Dermis microvascular lymphatic vessel endothelial cell (primary cell): ENCODE results near the gene DCTN4. TPM values are rescaled to one million over a fixed set of nuclear protein-coding genes. Genes with fewer than 3 reads are reported as not detected.

ENCODE experiments used
- DNase-seq, 2 donors: peaks; one replicate each; pipeline versions ENCODE4 v3.0.0 to v3.0.0-alpha.2; 2010; ENCODE audit warnings: low read depth in 2 of 2
- total RNA-seq: library from RNA; depleted of rRNA; stranded (reverse); fragments of >200 nt; gene quantifications from 2 replicates; pipeline ENCODE4 v1.2.1, GENCODE V29; 2014

Gene DCTN4
- total RNA-seq, 1 donor from 2014 or later: 23.9 TPM

DNA sequence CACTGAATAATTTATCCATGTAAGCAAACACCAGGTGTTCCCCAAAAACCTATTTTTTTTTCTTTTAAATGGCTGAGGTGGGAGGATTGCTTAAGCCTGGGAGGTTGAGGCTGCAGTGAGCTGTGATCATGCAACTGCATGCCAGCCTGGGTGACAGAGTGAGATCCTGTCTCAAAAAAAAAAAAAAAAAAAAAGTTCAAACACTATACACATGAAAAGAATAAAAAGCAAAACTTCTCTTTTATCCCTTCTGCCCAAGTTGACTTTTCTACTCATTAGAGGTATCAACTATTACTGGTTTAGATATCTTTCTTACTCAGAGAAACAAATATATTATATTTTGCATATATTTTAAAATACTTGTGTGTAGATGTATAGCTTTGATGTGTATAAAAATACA, 17.8 kb downstream of the DCTN4 start:
- no peak for DNase-seq

DNA sequence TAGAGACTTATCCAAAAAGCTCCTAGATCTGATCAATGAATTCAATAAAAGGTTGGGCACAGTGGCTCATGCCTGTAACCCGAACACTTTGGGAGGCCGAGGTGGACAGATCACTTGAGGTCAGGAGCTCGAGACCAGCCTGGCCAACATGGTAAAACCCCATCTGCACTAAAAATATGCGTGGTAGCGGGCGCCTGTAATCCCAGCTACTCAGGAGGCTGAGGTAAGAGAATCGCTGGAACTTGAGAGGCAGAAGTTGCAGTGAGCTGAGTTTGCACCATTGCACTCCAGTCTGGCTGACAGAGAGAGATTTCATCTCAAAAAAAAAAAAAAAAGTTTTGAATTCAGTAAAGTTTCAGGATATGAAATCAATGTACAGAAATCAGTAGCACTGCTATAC, 20.0 kb downstream of the DCTN4 start:
- no peak for DNase-seq

DNA sequence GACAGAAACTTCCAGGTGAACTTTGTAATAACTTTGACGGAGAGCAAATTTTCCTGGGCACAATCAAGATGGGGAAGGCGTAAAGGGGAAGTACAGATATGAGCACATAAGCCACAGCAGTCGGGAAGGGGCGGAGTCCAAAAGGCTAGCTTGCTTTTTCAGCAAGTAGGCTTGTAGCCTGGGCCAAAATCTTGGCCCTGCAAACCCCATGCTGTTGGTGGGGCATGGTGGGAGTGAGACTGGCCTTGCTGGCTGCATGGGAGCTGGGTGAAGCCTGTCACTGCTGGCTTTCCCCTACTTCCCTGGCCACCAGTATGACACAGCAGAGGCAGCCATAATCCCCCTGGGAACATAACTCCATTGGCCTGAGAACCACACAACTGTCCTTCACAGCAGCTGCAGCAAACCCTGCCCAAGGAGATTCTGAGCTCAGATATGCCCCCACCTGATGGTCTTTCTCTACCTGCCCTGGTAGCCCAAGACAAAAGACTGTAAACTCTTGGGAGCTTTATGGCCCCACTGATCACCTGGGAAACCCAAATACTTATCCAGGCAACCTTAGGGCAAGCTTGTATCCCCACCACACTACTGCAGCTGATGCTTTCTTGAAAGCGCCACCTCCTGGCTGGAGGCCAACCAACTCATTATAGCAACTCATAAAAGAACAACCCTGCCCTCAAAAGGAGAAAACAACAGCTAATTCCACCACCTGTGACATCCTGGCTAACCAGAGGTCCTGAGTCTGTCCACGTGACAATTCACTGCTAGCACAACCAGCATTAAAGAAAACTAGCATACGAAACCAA, 24.0 kb downstream of the DCTN4 start:
- no peak for DNase-seq

DNA sequence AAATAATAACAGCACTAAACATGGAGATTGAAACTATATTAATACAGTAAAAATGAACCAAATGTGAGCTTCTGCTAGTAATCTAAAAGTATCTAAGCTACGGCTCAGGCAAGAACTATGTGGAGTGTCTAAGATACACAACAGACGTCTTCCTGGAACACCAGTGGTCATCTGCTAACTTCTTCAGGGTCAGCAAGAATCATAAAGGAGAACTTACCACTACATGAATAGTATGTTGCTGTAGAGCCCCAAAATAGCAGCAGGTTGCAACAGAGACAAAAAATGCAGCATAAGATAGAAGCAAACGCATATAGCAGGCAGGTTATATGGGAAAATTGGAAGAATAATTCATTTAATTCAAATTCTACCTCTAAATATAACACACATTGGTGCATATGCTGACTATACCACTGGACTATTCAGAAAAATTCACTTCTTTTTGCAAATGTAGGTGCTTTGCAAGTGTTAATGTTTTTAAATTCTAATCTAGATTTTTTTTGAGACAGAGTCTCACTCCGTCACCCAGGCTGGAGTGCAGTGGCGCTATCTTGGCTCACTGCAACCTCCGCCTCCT, 27.1 kb downstream of the DCTN4 start:
- no peak for DNase-seq

DNA sequence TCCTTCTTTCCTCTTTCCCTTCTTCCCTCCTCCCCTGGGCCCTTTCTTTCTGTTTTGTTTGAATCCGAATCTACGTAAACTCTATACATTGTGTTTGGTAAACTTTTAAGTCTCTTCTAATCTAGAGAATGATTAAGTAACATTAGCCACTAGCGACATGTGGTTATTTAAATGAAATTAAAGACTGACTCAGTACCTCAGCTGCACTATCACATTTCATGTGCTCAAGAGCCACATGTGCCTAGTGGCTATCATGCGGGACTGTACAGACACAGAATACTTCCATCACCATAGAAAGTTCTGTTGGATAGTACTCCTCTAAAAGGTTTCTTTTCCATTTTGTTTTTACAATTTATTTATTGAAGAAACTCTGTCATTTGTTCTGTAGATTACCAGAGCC, 29.0 kb downstream of the DCTN4 start:
- DNase-seq: no peak

DNA sequence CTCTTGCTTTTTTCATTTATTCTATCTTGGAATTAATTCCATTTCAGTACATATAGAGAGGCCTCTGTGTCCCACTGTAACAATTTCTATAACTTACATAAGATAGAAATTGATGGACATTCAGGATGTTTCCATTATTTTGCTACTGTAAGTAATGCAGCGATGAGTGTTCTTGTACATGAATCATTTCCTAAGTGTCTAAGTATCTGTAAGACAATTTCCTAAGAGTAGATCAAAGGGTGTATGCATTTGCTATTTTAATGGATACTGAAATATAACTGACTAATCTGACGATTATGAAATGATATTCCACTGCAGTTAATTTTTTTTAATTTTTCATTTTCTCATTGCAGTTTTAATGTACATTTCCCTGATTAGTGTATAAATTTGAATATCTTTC, 35.0 kb downstream of the DCTN4 start:
- DNase-seq: peak in 1 of 2 donors; percentile 14

DNA sequence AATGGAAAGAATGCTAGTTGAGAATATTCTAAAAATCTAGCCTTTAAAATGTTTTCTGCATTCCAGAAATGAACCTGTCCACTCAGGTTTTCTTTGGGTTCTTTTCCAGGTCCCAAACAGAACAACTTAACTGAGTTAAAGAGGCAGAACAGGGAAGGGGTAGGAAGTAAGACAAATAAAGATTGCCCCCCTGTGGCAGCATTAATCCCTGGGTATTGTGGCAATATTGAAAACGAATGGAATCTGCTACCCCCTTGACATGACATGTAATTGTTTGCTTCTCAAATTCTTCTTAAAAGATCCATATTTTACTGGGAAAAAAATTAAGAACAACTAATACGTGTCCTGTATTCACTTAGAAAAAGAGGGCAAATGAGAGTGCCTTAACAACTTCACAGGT, 48.7 kb downstream of the DCTN4 start:
- peak in 1 of 2 donors; percentile 30 for DNase-seq

DNA sequence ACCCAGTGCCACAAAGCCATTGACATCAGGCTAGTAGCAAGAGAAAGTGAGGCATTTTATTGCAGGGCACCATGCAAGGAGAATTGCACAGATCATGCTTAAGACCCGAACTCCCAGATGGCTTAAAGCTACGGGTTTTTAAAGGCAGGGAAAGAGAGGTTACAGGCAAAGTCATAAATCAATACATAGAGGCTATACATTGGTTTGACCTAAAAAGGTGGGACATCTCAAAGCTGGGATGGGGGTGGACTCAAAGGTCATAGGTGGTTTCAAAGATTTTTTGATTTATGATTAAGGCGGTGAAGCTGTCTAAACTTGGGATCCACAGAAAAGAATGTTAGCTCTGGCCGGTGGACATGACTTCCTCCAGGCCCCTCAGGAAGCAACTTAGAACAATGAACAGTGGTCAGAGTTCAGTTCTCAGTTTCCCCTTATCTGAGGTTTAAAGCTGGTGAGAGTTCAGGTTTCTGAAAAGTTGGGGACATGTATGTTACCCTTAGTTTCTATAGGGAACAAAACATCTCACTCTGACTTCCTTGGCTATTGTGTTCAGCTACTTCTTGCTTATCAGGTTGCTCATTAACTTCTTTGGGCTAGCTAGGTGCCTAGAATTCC, 51.9 kb downstream of the DCTN4 start:
- peak in 1 of 2 donors; percentile 72 for DNase-seq

DNA sequence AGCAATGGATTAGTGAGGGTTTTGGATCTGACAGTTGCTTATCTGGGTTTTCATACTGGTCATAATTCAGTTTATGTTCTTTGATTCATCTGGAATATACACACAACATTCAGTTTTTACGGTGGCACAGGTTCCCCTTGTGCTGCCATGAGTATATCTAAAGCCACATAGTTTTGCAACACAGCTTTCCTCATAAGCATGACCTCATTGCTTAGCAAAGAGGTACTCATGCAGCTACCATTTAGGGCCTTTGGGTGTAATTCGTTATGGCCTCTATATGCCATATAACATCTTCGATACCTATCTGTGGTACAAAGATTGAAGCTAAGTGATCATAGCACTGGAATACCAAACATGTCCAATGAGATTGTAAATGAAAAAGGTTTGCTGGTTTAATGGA, 55.1 kb downstream of the DCTN4 start:
- no peak for DNase-seq

DNA sequence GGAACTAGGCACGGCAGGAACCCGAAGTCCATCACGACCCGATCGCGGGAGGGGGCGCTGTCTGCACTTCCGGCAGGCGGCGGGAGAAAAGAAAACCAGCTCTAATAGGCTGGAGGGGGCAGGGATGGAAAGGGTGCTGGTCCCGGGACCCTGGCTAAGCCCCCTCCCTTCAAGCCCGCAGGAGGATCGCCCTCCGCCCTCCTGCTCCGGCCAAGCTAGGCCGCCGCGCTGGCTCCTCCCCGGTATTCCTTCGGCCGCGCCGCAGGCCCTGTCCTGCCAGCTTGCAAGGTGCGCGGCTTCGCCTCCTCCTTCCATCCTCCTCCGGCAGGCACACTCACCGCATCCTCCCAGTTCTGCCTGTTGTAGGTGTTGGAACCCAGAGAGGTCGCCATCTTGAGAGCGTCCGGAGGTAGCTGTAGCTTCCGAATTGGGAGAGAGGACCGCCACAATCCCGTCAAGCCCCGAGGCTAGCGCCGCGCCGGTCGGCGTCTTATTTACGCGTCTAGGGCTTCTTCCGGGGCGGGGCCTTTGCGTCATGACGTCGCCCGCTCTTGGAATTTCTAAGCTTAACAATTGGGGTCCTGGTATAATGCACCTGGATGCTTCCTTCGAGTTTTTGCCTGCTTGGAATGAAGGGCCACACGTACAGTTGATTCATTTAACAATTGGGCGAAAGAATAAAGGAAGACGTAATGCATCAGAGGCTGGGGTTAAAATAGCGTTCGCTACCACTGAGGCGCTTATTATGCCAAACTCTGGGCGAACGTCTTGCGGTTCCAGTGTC, 58.0 kb downstream of the DCTN4 start, which contains the start of gene RBM22:
TSS of gene RBM22 (minus strand) at position 469 of the 784 bp plus-strand sequence. CDS start at position 392, 77 bp downstream.
- DNase-seq: peak; percentile 71 to 91

DNA sequence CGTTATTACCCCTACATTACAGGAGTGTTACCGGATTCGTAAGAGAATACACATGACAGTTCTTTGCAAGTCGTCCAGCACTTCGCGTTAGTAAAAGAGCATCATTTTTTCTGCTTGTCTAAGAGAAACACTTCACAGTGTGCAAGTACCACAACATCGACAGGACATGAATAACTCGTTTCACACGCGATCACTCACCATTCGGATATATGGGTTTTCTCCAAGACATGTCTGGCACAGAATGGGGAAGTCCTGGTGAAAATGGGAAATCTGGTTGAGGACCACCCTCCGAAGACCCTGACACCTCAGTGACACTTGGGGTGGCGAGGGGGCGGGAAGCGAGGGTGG, 58.6 kb downstream of the DCTN4 start:
- no peak for DNase-seq

DNA sequence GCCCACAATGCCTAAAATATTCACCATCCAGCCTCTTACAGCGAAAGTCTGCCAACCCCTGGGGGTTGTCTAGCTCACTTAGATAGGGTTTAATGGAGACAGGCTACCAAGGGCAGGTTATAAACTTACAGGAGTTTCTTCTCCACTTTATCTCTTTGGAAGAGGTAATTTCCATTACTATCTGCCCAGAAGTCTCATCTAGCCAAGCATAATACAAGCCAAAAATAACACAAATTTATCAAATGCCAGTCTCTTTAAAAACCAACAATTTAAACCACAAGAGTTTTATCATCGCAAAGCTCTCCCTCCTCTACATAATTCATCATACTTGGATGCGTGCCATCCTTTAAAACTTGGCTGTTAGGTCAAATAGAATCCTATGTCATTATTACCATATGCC, 64.2 kb downstream of the DCTN4 start:
- no peak for DNase-seq

DNA sequence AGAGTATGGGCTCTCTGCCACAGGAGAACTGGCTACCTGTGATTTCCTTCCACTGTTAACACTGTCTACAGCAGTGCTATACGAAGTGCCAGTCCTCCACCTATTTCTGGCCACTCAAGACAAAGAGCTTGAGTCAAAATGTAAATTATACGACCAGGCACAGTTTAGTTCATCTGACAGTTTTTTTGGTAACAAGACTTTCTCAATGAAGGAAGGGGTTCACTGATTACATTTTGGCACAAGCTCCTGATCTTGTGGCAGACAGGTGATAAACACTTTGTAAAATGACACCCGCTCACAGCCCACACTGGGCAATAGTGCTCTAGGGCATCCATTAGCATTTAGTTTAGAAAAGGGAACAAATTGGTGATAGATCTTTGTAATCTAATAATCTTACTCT, 66.5 kb downstream of the DCTN4 start:
- DNase-seq: no peak

DNA sequence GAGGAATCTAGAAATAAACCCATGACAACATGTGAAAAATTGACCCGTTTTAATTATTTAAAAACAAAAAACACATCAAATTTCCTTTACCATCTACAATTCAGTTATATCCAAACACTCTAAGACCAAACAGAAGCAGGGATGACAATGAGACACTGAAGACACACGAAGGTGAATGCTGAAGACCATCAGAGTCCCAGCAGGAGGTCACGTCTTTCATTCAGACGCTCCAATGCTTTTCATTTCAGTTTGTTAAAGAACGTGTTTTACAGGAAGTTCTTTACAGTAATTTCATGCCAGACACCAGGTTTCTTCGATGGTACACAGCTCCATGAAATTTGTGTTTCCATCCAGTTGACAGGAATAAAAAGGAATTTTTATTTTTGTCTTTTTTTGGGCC, 68.1 kb downstream of the DCTN4 start:
- DNase-seq: no peak

DNA sequence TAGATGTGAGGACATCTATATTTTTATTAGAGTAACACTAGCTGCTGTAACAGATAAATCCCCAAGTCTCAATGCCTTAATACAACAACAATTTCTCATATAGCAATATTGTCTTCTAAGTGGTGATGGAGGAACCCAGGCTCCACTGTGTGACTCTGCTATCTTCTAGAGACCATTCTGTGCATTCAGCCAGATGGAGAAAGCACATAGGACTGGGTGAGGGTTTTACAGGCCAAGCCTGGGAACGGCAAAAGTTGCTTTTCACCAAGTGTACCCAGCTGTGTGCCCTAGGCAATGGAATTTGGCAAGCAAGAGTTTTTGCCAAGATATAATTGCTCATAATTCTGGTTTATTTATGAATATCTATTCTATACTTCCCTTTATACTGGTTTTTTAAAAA, 69.7 kb downstream of the DCTN4 start:
- no peak for DNase-seq

DNA sequence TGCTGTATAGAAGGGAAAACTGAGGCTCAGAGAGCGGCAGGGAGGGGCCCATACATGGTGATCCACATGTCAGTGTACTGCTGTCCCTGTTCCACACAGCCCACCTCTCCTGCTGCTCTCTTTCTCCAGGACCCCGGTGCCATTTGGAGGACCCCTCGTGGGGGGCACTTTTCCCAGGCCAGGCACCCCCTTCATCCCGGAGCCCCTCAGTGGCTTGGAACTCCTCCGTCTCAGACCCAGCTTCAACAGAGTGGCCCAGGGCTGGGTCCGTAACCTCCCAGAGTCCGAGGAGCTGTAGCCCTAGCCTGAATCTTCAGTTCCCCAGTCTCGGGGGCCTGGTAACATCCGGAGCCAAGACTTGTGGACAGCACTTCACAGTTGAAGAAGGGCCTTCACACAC, 82.2 kb downstream of the DCTN4 start:
- no peak for DNase-seq

DNA sequence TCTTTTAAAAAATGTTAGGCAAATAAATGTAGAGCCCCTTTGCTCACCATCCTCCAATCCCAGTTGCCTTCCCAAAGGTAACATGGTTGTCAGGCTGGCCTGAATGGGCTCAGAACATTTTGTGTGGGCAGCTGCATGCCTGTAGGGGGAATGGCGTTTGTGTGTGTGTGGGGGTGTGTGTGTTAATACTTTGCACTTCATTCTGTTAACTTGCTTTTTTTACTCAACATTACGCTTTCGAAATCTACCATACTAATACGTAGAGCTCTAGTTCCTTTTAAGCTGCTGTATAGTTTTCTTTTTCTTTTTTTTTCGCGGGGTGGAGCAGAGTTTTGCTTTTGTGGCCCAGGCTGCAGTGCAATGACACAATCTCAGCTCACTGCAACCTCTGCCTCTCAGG, 83.7 kb downstream of the DCTN4 start:
- DNase-seq: no peak

DNA sequence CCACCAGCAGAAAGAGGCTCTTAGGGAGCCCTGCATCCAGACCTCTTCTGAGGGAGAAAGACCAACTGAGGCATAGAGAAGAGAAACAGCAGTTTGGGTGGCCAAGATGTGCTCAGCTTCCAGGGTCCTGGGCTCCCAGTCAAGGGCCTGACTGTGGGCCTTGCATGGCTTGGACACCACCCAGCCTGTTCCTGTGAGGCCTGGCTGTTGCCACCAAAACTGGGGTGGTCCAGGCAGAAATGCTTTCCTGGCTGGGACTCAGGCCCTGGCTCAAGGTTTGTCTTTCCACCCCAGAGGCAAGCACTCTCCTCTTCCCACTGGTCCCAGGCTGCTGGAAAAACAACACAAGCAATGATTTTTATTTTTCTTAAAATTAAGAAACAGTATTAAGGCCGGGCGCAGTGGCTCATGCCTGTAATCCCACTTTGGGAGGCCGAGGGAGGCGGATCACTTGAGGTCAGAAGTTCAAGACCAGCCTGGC, 84.4 kb downstream of the DCTN4 start:
- DNase-seq: no peak

DNA sequence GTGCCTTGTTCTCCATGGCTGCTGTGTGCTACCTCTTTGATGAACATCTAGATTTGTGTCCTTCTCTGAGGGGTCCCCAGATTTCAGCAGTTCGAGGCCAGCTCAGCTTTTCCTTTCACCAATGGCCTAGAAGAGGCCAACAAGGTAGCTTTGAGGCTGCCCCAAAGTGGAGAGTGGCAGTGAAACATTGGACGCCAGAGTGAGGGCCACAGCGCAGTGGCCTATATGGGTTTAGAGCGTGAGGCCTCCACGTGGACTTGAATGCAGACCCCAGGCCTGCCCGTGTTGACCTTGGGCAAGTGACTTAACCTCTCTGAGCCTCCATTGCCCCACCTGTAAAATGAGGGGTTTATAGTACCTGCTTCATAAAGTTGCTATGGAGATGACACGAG, 85.9 kb downstream of the DCTN4 start:
- no peak for DNase-seq

DNA sequence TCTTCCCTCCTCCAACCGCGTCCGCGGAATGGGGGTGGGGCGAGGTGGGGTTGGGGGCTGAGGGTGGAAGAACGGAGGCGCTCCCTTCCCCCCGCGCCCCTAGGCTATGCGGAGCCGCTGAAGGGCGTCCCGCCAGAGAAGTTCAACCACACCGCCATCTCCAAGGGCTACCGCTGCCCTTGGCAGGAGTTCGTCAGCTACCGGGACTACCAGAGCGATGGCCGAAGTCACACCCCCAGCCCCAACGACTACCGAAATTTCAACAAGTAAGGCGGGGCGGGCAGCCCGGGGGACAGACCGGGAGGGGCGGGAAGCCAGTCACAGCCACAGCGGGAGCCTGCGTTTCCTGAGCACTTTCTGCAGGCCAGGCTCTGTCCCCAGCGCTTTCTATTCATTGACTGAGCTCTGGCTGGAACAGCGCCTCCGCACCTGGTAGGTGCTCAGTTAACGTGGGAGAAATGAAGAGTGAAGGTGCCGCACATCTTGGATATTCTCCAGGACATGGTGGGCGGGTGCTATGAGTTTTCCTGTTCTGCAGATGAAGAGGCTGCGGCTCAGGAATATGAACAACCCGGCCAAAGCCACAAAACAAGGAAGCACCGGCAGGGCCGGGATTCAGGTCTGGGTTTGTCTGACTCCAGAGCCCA, 86.5 kb downstream of the DCTN4 start:
- peak; percentile 27 to 55 for DNase-seq

DNA sequence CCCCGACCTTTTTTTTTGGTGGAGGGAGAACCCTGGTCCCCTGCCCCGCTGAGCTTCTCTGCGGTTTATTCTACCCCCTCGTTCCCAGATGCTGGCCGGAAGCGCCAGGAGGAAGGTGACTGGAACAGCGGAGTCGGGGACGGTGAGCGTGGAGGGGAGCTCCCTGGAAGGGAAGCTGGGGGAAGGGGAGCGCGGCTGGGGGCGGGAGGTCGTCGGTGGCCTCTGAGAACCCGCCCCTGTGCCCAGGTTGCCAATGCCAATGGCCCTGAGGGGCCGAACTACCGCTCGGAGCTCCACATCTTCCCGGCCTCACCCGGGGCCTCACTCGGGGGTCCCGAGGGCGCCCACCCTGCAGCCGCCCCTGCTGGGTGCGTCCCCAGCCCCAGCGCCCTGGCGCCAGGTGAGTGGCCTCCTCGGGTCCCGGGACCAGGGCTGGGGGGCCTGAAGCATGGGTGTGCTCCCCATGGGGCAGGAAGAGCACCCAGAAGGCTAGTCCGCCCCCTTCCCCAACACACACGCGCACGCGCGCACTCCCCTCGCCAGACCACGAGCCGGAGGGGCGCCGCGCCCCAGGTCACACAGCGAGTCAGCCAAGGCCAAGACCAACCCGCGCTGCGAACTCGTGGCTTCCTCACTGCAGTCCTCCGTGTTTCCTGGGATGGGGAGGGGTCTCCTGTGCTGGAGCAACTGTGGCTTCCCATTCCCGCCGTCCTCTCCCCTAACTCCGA, 87.1 kb downstream of the DCTN4 start:
- no peak for DNase-seq
